C1 segment of cervical spinal cord (tissue), 14 donors: Measurements from ENCODE around the gene ARID1B.
"Not testable (repeated sequence)": the region's sequence is repeated elsewhere in the genome, so short reads cannot be mapped to it uniquely, and the experiment has no call there.

Experiments
- DNase-seq, 14 donors: peaks; one replicate each; lab custom pipeline; 2025; lab: John Stamatoyannopoulos, UW

Gene ARID1B

DNA sequence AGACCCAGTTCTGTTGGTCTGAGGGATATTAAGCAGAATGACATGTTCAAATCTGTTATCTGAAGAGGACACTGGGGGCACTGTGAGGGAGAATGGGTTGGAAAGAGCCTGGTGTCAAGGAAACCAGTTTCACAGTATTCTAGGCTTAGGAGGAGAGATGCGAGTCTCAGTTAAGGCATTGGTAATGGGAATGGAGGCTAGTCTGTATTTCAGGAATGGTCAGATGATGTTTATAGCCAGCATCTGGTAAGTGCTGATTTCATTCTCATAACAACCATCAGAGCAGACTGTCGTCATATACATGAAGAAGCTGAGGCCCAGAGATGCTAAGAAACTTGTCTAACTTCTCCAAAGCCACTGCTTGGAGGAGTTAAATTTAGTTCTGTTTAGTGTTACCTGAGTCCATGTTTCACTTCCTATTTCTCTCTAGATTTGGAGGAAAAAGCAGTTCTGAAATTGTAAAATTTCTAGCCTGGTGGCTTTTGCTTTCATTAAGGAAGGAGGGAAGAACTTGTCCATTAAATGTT, 242.0 kb downstream of the ARID1B start:
- DNase-seq = peak in 3 of 14 donors; percentile 8 to 28 (median 22)

- no peak for DNase-seq
These were observed 242.6 kb downstream of the ARID1B start for GRCh38 chr6:157019733-157020132.

- DNase-seq = no peak
These were observed 243.2 kb downstream of the ARID1B start for GRCh38 chr6:157020398-157020797.

DNA sequence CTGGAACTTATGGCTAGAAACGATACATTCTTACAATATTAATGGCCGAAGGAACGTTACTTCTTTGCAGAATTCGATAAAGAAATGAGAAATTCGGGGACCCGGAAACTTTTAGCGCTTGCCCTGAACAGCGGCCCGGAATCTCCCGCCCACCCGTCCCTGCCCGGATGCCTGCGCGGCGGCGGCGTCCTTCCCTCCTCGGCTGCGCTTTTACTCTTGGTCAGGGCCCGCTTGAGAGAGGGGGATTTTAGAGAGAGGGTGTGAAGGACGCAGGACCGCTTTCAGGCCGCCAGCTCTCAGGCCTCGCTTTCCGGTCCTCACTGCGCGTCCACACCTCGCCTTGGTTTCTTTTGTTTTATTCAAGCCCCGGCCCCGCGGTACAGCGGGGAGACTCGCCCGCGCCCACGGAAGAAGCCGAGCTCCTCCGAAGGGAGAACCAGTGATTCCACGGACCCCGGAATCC, 243.7 kb downstream of the ARID1B start:
- peak in 3 of 14 donors; percentile 72 to 77 (median 73) for DNase-seq

DNA sequence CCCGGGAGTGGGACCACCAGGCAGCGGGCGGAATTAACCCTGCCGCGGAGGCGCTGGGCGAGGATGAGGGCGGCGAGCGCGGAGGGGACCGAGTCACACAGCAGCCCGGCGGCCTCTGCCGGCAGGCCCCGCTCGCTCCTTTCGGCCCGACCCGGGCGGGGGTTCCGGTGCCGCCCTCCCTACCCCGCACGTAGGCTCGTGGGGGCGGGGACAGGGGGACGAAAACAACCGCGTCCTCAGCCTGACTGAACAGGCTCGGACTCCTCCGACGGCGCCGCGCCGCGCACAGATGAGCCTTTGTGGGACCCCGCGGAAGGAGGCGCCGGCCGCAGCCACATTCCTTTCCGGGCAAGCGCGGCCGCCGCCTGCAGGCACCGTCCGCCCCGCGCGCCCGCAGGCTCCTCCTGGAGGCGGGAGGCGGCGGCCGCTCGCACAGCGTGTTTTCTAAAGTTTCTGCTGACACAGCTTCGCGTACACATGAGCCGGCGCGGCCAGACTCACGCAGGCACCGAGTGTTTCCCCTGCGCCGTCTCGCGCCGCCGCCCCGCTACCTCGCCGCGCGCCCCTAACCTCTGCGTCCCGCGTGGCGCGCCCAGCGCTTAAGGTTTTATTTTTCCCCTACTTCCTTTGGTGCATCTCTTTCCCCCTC, 244.3 kb downstream of the ARID1B start:
- DNase-seq = peak; percentile 39 to 91 (median 86)

GRCh38 chr6:157021993-157022740, 245.0 kb downstream of the ARID1B start:
- peak; percentile 34 to 93 (median 87) for DNase-seq

DNA sequence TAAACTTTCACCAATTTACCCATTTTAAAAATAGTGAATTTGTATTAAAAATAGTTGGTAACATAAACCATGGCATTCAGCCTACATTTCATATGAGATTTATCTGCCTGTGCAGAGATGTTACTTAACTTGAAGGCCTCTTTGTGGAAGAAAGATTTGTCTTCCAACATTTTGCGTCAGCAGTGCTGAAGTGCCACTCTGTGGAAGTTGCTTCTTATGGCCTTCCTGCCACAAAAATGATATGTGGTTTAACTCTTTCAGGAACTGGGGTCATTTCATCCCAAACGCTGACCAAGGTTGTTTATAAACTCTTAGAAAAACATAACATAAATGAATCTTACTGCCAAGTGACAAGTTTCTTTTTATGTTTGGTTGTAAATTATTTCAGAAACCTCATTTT, 246.8 kb downstream of the ARID1B start:
- DNase-seq = no peak

GRCh38 chr6:157024745-157025144, 247.6 kb downstream of the ARID1B start:
- no peak for DNase-seq

- no peak for DNase-seq
These were observed 248.3 kb downstream of the ARID1B start for GRCh38 chr6:157025437-157025836.

DNA sequence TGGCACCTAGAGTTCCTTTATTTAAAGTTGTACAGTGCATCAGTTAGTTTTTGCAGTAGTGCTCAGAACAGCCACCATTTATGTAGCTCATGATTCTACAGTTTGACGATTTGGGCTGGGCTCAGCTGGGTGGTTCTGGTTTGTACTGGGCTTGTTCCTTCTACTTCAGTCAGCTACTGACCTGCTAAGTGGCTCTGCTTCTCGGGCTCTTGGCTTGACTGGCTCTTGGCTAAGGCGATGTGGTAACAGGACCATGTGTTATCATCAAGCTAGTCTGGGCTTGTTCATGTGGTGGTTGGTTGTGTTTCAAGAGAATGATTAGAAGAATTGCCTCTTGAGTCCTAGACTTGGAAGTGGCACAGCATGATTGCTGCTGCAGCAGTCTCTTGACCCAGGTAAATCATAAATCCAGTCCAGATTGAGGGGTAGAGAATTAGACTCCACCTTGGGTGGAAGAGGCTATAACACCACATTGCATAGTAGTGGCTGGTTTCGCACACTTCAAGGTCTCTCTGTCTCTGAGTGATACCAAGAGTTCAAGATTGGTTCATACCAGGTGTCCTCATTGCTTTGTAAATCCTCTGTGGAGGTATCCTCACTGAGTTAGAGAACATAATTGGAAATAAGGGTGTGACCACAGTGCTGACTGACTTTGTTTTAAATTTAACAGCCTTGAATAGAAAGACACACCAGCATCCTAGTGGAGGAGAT, 253.0 kb downstream of the ARID1B start:
- no peak for DNase-seq

- peak in 2 of 14 donors; percentile 11 to 27 for DNase-seq
These were observed 253.6 kb downstream of the ARID1B start for GRCh38 chr6:157030755-157031154.

- DNase-seq = no peak
These were observed 255.7 kb downstream of the ARID1B start for GRCh38 chr6:157032923-157033322.

- peak in 1 of 14 donors; percentile 38 for DNase-seq
These were observed 256.4 kb downstream of the ARID1B start for GRCh38 chr6:157033428-157034140.

DNA sequence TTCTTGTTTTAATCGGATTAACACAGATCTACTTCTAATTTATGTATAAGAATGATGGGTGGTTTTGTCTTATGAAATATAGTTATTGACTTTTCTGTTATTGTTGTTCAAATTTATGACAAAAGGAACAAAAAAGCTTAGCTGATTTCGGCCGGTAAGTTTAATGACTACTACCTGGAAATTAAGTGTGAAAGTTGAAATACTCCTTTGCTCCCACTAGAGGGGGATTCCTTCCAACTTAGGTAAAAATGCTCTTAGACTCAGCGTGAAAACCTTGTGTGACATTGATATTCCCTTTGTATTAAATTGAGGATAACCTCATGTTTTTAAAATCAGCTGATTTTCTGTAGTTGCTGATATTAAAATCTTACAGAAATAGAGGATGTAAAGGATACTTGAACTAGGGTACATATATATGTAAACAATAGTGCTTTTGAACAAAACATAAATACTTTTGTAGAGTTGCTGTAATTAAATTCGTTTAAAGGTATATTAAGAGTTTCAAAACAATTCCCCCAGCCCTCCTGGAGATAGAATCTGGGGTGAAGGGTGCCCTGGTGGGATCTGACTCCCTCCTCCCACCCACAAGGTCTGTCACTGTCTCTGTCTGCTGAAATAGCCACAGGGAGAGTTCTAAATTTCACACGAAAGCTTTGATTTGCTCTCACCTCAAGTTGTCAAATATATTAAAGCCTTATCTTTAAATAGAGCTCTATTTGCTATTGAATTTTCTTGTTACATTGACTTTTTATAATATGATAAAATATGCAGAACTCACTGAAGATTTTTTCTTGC, 257.5 kb downstream of the ARID1B start:
- peak in 1 of 14 donors; percentile 39 for DNase-seq

DNA sequence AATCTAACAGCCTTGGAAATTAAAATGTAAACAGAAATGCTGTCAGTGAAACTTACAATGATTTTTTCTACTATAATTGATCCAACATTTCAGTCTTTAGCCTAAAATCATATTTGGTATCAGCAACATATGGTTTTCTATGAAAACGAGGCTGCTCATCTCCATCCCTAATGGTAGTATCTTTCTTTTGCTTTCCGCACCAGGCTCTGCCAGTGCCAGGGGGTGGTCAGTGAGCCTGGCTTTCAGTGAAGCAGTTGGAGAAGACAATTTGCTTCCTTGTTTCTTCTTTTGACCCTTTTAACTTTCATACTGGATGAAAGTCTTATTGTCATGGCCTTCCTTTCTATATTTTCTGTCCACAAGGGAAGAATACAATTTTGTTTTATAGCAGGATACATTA, 258.4 kb downstream of the ARID1B start:
- peak in 1 of 14 donors; percentile 23 for DNase-seq

- peak in 8 of 14 donors; percentile 17 to 77 (median 38) for DNase-seq
These were observed 259.1 kb downstream of the ARID1B start for GRCh38 chr6:157036245-157036711.

DNA sequence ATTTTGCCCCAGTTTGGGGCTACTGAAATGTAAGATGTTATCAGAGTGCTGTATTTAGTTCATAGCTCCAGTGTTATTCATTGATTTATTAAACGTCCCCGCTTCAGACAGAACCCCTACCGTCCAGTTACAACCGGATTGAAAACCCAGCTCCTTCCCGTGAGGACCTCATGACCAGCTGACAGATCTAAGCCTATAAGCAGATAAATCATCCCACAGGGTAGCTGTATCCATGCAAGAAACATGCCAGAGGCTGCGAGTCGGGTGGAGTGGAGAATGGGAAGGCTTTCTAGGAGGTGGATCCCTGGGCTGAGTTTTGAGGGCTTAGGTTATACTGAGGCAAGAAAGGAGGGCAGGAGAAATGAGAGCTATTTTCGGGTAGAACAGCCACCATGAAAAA, 260.0 kb downstream of the ARID1B start:
- peak in 3 of 14 donors; percentile 16 to 30 (median 29) for DNase-seq

DNA sequence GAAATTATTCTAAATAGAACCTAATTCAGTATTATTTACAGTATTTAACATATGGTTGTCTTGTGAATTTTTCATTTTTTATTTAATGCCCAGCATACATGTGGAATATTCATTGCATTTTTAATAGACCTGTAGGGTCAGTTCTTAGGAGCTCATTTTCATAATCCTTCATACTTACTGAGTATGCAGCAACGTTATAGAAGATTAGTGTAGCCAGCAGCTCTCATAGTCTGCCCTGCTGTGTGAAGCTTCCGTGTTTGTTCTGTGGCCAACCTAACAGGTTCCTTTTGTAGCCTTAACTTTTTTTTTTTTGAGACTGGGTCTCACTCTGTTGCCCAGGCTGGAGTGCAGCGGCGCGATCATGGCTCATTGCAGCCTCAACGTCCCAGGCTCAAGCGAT, 261.4 kb downstream of the ARID1B start:
- DNase-seq = no peak

DNA sequence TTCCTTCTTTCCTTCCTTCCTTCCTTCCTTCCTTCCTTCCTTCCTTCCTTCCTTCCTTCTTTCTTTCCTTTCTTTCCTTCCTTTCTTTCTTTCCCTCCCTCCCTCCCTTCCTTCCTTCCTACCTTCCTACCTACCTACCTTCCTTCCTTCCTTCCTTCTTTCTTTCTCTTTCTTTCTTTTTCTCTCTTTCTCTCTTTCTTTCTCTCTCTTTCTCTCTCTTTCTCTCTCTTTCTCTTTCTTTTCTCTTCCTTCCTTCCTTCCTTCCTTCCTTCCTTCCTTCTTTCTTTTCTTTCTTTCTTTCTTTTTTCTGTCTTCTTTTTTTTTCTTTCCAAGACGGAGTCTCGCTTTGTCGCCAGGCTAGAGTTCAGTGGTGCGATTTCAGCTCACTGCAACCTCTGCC, 262.5 kb downstream of the ARID1B start:
- not testable (repeated sequence) for DNase-seq

DNA sequence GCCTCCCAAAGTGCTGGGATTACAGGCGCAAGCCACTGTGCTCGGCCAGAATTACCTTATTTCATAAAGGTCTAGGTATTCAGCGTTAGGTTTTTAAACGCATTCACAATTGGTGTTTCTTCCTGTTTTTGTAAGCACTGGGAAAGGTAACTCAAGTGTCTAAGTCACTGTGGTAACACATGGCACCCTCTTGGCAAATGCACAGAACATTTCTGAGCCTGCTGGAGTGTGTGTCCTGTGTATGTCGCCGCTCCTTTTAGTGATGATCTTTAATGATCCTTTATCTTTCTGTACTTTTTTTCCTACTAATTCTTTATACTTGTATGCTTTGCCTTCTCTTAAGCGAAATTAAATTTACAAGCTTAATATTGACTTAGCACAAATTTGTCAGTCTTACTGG, 263.0 kb downstream of the ARID1B start:
- DNase-seq = peak in 1 of 14 donors; percentile 19
